Measurements from ENCODE around the gene DTD1.
"Not testable (repeated sequence)": the region's sequence is repeated elsewhere in the genome, so short reads cannot be mapped to it uniquely, and the experiment has no call there.

The DTD1 gene

DNA sequence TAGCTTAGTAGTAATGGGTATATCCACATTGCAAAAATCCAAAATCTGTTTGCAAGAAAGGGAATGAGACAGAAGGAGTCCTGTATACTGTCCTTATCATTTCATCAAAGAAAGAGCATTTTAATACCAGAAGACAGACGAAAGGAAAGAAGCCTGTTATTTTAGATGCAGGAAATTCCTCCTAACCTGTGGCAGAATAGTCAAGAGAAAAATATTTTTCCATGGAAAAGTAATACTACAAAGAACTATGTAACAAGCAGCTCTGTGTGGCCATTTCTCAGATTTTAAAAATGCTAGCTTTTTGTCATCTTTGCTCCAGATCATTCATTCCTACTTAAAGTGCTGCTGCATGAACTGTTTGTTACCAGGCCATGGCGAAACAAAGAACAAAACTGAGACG, 152.9 kb downstream of the DTD1 start:
- no peak for DNase-seq (ENCODE audit: low read depth)

DNA sequence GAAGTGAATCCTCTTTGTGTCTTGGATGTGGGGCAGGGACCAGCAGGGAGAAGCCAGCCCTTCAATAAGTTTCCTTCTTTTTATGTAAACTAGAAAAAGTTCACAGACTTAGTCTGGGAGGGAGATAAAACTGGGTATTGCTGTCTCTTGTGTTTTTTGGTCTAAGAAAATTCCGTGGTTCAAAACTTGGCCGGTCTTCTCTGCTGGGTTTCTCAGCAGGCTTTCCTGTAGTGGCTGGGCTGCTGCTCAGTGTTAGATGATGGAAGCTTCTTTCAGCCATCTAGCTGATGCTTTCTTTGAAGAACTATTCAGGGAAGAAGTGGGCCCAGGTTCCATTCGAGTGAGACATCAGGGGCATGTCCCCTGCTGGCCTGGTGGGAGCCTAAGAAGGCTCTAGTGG, 155.0 kb downstream of the DTD1 start:
- DNase-seq (ENCODE audit: low read depth) = no peak

DNA sequence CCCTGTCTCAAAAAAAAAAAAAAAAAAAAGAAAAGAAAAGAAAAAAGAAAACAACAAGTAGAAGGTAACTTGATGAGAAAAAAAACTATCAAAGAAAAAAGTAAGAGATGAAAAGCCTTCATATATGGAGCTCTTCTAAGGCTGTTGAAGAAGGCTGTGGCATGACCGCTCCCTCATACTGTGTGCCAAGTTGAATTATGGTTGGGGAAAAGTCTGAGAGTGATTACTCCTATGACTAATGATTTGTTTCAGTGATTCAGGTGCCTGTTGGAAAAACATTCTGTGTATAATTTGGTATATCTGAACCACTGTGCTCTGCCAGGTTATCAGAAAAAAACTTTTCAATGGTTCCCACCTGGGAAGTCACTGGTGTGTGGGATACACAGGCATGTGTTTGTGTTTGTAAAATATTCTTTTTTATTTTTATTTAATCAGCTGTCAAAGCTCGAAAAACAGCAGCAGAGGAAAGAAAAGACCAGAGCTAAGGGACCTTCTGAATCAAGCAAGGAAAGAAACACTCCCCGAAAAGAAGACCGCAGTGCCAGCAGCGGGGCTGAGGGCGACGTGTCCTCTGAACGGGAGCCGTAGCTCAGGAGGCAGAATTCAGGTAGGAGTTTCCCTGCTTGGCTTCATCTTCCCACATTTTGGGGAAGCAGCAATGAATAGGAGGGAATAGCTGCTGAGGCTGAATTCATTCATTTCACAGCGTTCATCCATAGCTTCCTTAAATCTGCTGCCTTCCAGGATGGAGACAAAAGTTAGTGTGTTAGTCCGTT, 156.0 kb downstream of the DTD1 start:
- DNase-seq (ENCODE audit: low read depth) = no peak

DNA sequence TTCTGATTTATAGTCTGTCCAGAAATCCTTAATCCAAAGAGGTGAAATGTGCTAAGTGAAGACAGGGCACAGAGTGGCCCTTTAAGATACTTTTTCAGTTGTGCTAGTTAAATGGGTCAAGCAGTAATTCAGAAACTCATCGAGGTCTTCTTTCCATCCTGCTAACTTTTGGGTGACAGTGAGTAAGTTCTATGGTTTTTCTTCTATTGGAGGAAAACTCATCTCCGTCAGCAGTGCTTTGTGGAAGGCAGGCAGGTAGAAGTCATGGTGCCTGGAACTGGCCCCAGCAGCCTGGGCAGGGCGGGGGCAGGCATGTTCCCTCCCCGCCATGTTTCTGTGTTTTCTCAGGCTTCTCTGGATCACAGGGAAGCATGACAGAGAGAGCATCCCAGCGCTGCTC, 159.2 kb downstream of the DTD1 start:
- no peak for DNase-seq (ENCODE audit: low read depth)

GRCh38 chr20:18748987-18749386, 161.1 kb downstream of the DTD1 start:
- DNase-seq (ENCODE audit: low read depth) = no peak

DNA sequence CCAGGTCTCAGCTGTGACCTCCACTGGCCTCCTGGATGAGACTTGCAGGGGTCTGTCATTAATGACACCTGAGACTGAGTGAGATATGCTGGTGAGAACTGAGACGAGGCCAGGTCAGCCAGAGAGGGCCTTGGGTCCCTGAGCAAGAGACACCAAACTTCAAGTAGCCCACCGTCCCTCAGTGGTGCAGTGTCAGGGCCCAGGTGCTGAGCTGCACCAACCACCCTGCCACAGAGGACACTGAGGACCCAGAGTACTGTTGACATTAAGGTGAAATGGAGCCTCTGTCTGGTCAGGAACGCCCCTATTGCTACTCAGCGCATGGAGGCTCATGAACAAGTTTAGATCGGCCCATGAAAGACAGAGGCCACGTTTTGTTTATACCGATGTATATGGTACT, 161.7 kb downstream of the DTD1 start:
- no peak for DNase-seq (ENCODE audit: low read depth)

DNA sequence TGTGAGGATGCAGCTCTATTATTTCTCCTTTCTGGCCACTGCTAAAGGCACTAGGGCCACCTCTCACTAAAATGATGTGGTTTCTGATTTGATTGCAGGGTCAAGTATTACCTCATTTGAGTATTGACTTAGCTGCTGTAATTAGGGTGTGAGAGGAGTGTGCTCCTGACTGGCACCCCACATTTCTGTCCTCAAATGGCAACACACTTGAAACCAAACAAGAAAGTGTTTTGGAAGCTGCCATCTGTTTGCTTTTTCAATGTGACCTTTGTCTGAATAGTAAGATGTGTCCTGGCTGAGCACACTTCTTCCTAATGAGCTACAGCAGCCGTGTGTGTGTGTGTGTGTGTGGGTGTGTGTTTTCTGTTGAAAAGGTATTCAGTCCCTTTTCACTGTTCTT, 162.9 kb downstream of the DTD1 start:
- no peak for DNase-seq (ENCODE audit: low read depth)

DNA sequence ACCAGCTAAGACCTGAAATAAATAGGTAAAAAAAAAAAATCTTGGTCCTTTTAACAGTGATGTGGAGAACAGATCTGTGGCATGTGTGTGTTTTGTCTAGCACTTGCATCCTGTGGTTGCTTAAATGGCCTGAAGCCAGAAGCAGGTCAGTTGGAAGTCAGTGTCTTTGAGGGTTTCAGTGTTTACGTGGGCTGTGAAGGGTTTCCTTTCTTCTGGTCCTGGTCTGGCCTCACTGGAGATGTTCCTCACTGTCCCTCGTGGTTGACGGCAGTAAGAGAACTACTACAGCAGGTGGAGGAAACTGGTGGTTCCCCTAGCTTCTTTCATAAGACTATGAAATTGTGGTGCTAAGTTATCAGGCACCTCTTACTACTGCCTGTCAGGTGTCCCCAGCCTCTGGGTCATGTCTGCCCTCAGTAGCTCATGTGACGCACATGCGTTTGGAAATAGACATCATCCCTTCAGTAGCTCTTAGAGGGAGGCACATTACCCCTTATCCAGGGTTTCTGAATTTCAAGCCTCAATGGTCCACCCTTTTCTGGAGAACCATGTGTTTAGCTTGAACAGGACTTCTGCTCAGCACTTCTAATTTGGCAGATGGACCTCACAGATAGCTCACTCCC, 166.3 kb downstream of the DTD1 start:
- peak; percentile 10 for DNase-seq (ENCODE audit: low read depth)

DNA sequence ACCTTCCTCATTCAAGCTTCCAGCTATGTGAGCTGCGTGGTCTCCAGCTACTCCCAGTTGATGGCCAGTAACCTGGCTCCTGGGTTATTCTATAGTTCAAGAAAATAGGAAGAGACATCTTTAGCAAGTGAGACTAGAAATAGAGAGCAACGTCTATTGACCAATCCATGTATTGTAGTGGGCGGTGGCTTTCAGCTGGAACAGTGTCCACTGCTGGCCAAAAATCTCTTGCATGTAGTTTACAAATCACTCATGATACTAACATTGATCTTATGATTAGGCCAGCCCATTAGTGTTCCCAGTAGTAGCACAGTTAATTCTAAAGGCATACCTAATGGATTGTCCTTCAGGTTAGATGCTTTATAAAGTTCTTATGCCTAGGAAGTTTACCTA, 166.8 kb downstream of the DTD1 start:
- DNase-seq (ENCODE audit: low read depth) = no peak

DNA sequence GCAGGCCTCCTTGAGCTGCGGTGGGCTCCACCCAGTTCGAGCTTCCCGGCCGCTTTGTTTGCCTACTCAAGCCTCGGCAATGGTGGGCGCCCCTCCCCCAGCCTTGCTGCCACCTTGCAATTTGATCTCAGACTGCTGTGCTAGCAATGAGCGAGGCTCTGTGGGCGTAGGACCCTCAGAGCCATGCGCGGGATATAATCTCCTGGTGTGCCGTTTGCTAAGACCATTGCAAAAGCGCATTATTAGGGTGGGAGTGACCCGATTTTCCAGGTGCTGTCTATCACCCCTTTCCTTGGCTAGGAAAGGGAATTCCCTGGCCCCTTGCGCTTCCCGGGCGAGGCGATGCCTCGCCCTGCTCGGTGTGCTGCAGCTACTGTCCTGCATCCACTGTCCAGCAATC, 173.0 kb downstream of the DTD1 start:
- DNase-seq (ENCODE audit: low read depth) = not testable (repeated sequence)

DNA sequence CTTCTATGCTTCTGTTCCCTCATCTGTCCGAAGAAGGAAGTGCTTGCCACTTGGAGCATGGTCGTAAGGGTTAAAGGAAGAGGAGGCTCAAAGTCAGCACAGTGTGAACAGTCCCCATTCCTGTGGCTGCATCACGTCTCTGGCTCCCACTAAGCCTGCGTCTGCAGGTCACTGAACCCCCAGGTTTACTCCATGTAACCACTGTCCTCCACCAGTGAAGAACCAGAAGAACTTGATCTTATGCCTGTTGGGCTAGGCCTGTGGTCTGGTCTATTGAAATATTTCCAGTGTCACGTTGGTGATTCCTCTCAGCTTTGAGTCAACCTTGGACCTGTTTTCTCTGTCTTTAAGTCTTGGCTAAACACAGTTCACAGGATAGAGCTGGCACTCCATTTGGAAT, 179.8 kb downstream of the DTD1 start:
- DNase-seq (ENCODE audit: low read depth) = no peak

DNA sequence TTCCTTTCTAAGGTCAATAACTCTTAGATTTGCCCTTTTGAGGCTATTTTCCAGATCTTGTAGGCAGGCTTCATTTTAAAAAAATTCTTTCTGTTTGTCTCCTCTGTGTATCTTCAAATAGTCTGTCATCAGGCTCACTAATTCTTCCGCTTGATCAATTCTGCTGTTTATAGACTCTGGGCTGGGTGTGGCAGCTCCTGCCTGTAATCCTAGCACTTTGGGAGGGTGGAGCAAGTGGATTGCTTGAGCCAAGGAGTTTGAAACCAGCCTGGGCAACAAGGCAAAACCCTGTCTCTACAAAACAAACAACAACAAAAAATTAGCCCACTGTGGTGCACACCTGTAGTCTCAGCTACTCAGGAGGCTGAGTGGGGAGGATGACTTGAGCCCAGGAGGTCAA, 185.7 kb downstream of the DTD1 start:
- DNase-seq (ENCODE audit: low read depth) = no peak

GRCh38 chr20:18774207-18774606, 186.4 kb downstream of the DTD1 start:
- no peak for DNase-seq (ENCODE audit: low read depth)

- no peak for DNase-seq (ENCODE audit: low read depth)
Measured at GRCh38 chr20:18775633-18776032, 187.8 kb downstream of the DTD1 start.

- DNase-seq (ENCODE audit: low read depth) = no peak
Measured at GRCh38 chr20:18778690-18779392, 191.0 kb downstream of the DTD1 start.

DNA sequence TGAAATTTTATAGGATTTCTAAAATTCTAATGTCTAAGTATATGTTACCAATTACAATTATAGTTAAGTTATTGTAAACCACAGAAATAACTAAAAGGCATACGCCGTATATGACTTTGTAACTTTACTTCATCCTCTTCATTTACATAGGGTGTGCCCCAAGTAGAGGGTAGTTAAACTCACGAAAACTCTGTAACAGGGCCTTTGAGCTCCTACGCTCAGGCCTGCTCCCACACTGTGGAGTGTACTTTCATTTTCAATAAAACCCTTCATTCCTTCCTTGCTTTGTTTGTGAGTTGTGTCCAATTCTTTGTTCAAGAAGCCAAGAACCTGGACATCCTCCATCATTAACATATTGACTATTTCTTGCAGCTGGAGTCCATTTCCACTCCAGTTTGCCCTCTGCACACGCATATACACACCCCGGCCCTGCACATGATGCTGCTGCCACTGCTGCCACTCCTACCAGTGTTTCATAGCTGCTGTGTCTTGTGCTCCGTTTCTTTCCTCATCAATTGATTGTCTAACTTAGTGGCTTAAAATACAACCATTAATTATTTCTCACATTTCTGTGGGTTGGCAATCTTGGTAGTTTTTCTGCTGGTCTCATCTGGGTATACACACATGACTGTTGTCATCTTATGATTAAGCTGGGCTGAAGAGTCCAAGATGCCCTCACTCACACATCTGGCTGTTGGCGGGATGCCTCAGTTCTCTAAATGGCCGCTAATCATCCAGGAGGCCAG, 192.7 kb downstream of the DTD1 start:
- DNase-seq (ENCODE audit: low read depth) = no peak

GRCh38 chr20:18781509-18781908, 193.7 kb downstream of the DTD1 start:
- DNase-seq (ENCODE audit: low read depth) = no peak

DNA sequence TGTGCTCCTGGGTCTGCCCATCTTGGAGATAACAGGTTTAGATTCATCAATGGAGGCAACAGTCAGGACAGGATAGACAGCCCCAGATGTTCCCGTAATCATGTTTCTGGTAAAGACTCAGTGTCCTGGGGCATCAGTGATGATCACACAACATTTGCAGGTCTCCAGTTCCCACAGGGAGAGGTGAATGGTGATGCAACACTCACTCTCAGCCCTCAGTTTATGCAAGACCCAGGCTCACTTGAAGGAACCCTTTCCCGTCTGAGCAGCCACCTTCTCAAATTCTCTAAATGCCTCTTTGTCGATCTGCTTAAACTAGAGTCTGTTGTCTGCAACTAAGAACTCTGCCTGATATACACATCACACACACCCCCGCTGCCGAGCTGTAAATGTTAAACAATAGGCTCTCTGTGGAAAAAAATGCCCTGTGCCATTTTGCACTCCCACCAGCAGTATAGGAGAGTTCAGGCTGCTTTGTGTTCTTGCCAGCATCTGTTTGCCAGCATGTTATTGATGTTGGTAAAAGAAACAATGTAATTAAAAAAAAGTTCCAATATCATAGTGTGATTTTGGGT, 195.6 kb downstream of the DTD1 start:
- no peak for DNase-seq (ENCODE audit: low read depth)

DNA sequence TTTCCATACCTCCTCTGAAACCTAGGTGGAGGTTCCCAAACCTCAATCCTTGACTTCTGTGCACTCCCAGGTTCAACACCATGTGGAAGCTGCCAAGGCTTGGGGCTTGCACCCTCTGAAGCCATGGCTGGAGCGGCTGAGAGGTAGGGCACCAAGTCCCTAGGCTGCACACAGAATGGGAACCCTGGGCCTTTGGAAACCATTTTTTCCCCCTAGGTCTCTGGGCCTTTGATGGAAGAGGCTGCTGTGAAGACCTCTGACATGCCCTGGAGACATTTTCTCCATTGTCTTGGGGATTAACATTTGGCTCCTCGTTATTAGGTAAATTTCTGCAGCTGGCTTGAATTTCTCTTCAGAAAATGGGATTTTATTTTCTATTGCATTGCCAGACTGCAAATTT, 199.2 kb downstream of the DTD1 start:
- DNase-seq (ENCODE audit: low read depth) = not testable (repeated sequence)

- DNase-seq (ENCODE audit: low read depth) = no peak
Measured at GRCh38 chr20:18788021-18788420, 200.2 kb downstream of the DTD1 start.

DNA sequence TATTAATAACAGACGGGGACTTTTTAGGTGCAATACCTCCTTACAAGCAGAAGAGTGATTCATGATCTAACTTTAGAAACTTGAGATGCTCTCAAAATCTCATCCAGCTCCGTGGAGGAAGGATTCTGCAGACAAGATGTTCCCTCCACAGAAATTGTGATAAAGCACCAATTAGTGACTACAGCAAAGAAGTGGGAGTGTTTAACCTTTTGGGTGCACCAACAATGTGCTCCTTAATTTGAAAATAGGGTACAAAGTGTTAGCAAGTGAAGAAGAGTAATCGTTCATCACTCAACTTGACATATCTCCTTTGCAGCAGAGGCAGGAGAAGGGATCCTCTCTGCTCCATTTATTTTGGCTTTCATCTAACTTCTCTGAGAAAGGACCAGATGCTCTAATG, 202.9 kb downstream of the DTD1 start:
- DNase-seq (ENCODE audit: low read depth) = no peak
